ENCODE data around the gene NID2. TPM values are rescaled to one million over a fixed set of nuclear protein-coding genes. Genes with fewer than 3 reads are reported as not detected.

Gene NID2
- total RNA-seq, 3 donors from 2014 or later: 21.7 to 32.5 (median 28.8) TPM

GRCh38 chr14:52018252-52018651, 50.6 kb downstream of the NID2 start:
- Histone ChIP-seq H3K4me1 (ENCODE audit: low read depth) (peaks cover 29% of the 10 kb centered on the region), H3K36me3 (ENCODE audit: low read depth) (no peaks in the 10 kb centered on the region), H3K4me3 (no peak overlapping the region), H3K9me3 (no peaks in the 10 kb centered on the region)
- TF ChIP-seq CTCF (IDR thresholded peaks at IDR 0.05): no peak
- ATAC-seq (peak; percentile 80), DNase-seq (peak; percentile 53 to 83 (median 58))
- intact Hi-C loops (cut with DNase I, micrococcal nuclease): no loop called here

GRCh38 chr14:52015411-52016030, 53.3 kb downstream of the NID2 start:
- Histone ChIP-seq H3K36me3 (ENCODE audit: low read depth) (no peaks in the 10 kb centered on the region), H3K9me3 (no peaks in the 10 kb centered on the region), H3K4me1 (ENCODE audit: low read depth) (peaks cover 14% of the 10 kb centered on the region), H3K4me3 (no peak overlapping the region)
- DNase-seq: peak in 1 of 3 donors; percentile 49
- intact Hi-C loops (cut with DNase I, micrococcal nuclease): no loop called here
- peak; percentile 33 for ATAC-seq
- TF ChIP-seq CTCF (IDR thresholded peaks at IDR 0.05): no peak

- intact Hi-C loops (cut with DNase I, micrococcal nuclease): no loop called here
- no peak overlapping the region for H3K4me3 ChIP-seq
- no peak for TF ChIP-seq CTCF (IDR thresholded peaks at IDR 0.05)
- DNase-seq (no peak), ATAC-seq (no peak)
- no peaks in the 10 kb centered on the region for H3K9me3 ChIP-seq
- peaks cover 12% of the 10 kb centered on the region for H3K4me1 ChIP-seq (ENCODE audit: low read depth)
- H3K36me3 ChIP-seq (ENCODE audit: low read depth): no peaks in the 10 kb centered on the region
Observed at GRCh38 chr14:52014601-52015267, 54.1 kb downstream of the NID2 start.

- Histone ChIP-seq H3K4me1 (ENCODE audit: low read depth) (peaks cover 7% of the 10 kb centered on the region), H3K4me3 (no peak overlapping the region), H3K36me3 (ENCODE audit: low read depth) (no peaks in the 10 kb centered on the region), H3K9me3 (no peaks in the 10 kb centered on the region)
- intact Hi-C loops (cut with DNase I, micrococcal nuclease): no loop called here
- DNase-seq (no peak), ATAC-seq (peak; percentile 5)
- no peak for TF ChIP-seq CTCF (IDR thresholded peaks at IDR 0.05)
Observed at GRCh38 chr14:52013984-52014600, 54.8 kb downstream of the NID2 start.

GRCh38 chr14:52012635-52013034, 56.2 kb downstream of the NID2 start:
- intact Hi-C loops (cut with DNase I, micrococcal nuclease): no loop called here
- no peak for TF ChIP-seq CTCF (IDR thresholded peaks at IDR 0.05)
- Histone ChIP-seq H3K4me3 (no peak overlapping the region), H3K36me3 (ENCODE audit: low read depth) (no peaks in the 10 kb centered on the region), H3K4me1 (ENCODE audit: low read depth) (no peaks in the 10 kb centered on the region), H3K9me3 (no peaks in the 10 kb centered on the region)
- ATAC-seq (no peak), DNase-seq (no peak)

Data from mucosa of descending colon (tissue), 3 donors.